ENCODE measurements around the gene BICD1. TPM values are rescaled to one million over a fixed set of nuclear protein-coding genes. Genes with fewer than 3 reads are reported as not detected.

The BICD1 gene
- total and polyA plus RNA-seq, 2 donors from 2014 or later, result 3.8 to 36.7 TPM

DNA sequence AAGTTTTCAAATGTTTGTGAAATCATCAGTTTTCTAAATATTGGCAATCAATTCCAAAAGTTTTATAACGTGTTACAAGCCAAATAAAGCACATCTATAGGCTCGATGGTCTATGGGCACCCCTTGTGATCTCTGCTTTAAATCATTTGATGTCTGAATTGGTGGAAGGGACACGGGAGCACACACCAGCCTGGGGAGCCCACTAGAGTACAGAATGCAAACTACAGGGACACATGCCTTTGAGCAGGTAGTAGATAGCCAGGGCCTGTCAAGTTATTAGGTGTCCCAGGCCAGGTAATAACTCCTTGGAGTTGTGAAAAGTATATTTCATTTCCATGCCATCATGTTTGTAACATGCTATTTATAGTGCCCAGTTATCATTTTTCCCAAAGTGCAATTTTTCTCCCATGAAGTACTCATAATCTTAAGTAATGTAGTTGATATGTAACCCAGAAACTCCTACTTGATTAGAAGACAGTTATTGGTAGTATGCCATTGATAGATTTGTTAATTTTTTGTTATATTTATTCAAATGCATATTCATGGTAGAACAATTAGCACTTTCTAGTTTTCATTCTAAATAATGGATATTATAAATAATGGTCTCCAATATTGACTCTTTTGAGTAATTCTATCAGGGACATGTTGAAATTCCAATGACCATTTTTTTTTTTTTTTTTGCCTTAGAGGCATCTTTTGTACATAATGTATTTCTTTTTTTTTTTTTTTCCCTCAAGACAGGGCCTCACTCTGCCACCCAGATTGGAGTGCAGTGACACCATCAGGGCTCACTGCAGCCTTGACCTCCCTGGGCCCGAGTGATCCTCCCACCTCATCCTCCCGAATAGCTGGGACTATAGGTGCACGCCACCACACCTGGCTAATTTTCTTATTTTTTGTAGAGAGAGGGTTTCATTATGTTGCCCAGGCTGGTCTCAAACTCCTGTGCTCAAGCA, 195.8 kb downstream of the BICD1 start:
- H3K9me3 ChIP-seq (ENCODE audit: control insufficient read depth in 2 of 3, insufficient read depth in 1 of 3, low read length in 3 of 3), result no peaks in the 10 kb centered on the region
- H3K4me1 ChIP-seq (ENCODE audit: control insufficient read depth in 2 of 3, insufficient read depth in 2 of 3, low read depth in 1 of 3, low read length in 3 of 3), result no peaks in the 10 kb centered on the region
- no peaks in the 10 kb centered on the region for H3K27me3 ChIP-seq (ENCODE audit: control insufficient read depth, insufficient read depth, low read length)
- peak in 4 of 5 donors; percentile 36 to 69 (median 52) for DNase-seq
- TF ChIP-seq, protein P1, sequence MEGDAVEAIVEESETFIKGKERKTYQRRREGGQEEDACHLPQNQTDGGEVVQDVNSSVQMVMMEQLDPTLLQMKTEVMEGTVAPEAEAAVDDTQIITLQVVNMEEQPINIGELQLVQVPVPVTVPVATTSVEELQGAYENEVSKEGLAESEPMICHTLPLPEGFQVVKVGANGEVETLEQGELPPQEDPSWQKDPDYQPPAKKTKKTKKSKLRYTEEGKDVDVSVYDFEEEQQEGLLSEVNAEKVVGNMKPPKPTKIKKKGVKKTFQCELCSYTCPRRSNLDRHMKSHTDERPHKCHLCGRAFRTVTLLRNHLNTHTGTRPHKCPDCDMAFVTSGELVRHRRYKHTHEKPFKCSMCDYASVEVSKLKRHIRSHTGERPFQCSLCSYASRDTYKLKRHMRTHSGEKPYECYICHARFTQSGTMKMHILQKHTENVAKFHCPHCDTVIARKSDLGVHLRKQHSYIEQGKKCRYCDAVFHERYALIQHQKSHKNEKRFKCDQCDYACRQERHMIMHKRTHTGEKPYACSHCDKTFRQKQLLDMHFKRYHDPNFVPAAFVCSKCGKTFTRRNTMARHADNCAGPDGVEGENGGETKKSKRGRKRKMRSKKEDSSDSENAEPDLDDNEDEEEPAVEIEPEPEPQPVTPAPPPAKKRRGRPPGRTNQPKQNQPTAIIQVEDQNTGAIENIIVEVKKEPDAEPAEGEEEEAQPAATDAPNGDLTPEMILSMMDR (IDR thresholded peaks at IDR 0.05; ENCODE audit: borderline replicate concordance, extremely low read depth, insufficient read depth), result peak; percentile 49
- no peak overlapping the region for H3K4me3 ChIP-seq (ENCODE audit: low read length in 3 of 3)
- no peak for FAIRE-seq
- no peaks in the 10 kb centered on the region for H3K36me3 ChIP-seq (ENCODE audit: control insufficient read depth in 2 of 3, insufficient read depth in 3 of 3, low read length in 3 of 3)
- intact Hi-C loops (cut with DNase I), result no loop called here
- no peak overlapping the region for H3K9ac ChIP-seq (ENCODE audit: low read length in 3 of 3)
- no peak overlapping the region for H3K27ac ChIP-seq (ENCODE audit: low read depth in 2 of 2, low read length in 2 of 2)

DNA sequence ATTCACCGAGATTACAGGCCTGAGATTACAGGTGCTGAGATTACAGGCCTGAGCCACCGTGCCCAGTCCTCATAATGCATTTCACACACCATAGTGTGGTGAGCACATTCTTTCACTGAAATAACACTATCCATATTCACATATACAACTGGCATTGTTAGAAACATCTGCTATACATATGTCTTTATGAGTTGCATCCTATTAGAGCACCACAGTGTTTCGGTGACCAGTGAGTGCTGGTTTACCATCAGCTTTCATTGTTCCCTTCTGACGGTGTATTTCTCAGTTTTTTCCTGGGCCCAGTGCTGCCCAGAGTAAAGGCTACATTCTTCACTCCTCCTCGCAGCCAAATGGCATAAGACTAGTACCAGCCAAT, 196.5 kb downstream of the BICD1 start:
- H3K36me3 ChIP-seq (ENCODE audit: control insufficient read depth in 2 of 3, insufficient read depth in 3 of 3, low read length in 3 of 3), result no peaks in the 10 kb centered on the region
- FAIRE-seq, result no peak
- intact Hi-C loops (cut with DNase I), result no loop called here
- H3K4me1 ChIP-seq (ENCODE audit: control insufficient read depth in 2 of 3, insufficient read depth in 2 of 3, low read depth in 1 of 3, low read length in 3 of 3), result no peaks in the 10 kb centered on the region
- no peak overlapping the region for H3K4me3 ChIP-seq (ENCODE audit: low read length in 3 of 3)
- no peak overlapping the region for H3K27ac ChIP-seq (ENCODE audit: low read depth in 2 of 2, low read length in 2 of 2)
- DNase-seq, result no peak
- no peaks in the 10 kb centered on the region for H3K27me3 ChIP-seq (ENCODE audit: control insufficient read depth, insufficient read depth, low read length)
- H3K9ac ChIP-seq (ENCODE audit: low read length in 3 of 3), result no peak overlapping the region
- H3K9me3 ChIP-seq (ENCODE audit: control insufficient read depth in 2 of 3, insufficient read depth in 1 of 3, low read length in 3 of 3), result no peaks in the 10 kb centered on the region
- TF ChIP-seq, protein P1 (IDR thresholded peaks at IDR 0.05; ENCODE audit: borderline replicate concordance, extremely low read depth, insufficient read depth), result no peak

GRCh38 chr12:32305163-32305562, 198.5 kb downstream of the BICD1 start:
- Histone ChIP-seq H3K36me3 (ENCODE audit: control insufficient read depth in 2 of 3, insufficient read depth in 3 of 3, low read length in 3 of 3) (no peaks in the 10 kb centered on the region), H3K9me3 (ENCODE audit: control insufficient read depth in 2 of 3, insufficient read depth in 1 of 3, low read length in 3 of 3) (no peaks in the 10 kb centered on the region), H3K4me3 (ENCODE audit: low read length in 3 of 3) (no peak overlapping the region), H3K27ac (ENCODE audit: low read depth in 2 of 2, low read length in 2 of 2) (no peak overlapping the region), H3K27me3 (ENCODE audit: control insufficient read depth, insufficient read depth, low read length) (no peaks in the 10 kb centered on the region), H3K9ac (ENCODE audit: low read length in 3 of 3) (no peak overlapping the region), H3K4me1 (ENCODE audit: control insufficient read depth in 2 of 3, insufficient read depth in 2 of 3, low read depth in 1 of 3, low read length in 3 of 3) (peaks cover 1 to 5% (median 3%) of the 10 kb centered on the region in 3 donors)
- TF ChIP-seq, protein P1 (IDR thresholded peaks at IDR 0.05; ENCODE audit: borderline replicate concordance, extremely low read depth, insufficient read depth), result peak; percentile 44
- intact Hi-C loops (cut with DNase I), result no loop called here
- DNase-seq (peak in 1 of 5 donors; percentile 50), FAIRE-seq (peak; percentile 98)
